NB4 (cell line): ENCODE data around the gene PPP1R14C.

Experiments used
- POLR2A ChIP-seq: IDR thresholded peaks from 2 replicates; pipeline ENCODE4 v1.6.1; 2011; ENCODE audit warnings: mild to moderate bottlenecking; ENCODE audit not compliant: insufficient read length; ENCODE audit errors: extremely low read depth
- TF ChIP-seq, protein P1 (sequence below): IDR thresholded peaks from one replicate; pipeline ENCODE4 v1.5.1; 2012; ENCODE audit warnings: low read depth, low read length
- TF ChIP-seq, protein P2 (sequence below): IDR thresholded peaks from 2 replicates; pipeline ENCODE4 v1.6.1; 2011; ENCODE audit warnings: low read depth, low read length

DNA sequence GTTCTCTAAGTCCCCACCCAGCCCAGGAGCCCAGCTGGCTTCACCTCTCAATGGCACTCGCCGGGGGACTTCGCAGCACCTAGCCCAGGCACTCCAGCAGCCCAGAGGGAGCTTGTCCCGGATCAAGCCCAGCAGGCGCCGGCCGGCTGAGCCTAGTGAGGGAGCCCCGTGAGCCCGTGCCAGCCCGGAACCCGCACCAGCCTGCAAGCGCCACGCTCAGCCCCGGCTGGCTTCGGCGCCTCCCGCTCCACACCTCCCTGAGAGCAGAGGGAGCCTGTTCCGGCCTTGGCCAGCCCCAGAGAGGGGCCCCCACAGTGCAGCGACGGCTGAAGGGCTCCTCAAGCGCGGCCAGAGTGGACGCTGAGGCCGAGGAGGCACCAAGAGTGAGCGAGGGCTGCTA is 27.1 kb upstream of the PPP1R14C start:
- TF ChIP-seq, protein P1, sequence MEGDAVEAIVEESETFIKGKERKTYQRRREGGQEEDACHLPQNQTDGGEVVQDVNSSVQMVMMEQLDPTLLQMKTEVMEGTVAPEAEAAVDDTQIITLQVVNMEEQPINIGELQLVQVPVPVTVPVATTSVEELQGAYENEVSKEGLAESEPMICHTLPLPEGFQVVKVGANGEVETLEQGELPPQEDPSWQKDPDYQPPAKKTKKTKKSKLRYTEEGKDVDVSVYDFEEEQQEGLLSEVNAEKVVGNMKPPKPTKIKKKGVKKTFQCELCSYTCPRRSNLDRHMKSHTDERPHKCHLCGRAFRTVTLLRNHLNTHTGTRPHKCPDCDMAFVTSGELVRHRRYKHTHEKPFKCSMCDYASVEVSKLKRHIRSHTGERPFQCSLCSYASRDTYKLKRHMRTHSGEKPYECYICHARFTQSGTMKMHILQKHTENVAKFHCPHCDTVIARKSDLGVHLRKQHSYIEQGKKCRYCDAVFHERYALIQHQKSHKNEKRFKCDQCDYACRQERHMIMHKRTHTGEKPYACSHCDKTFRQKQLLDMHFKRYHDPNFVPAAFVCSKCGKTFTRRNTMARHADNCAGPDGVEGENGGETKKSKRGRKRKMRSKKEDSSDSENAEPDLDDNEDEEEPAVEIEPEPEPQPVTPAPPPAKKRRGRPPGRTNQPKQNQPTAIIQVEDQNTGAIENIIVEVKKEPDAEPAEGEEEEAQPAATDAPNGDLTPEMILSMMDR, result no peak
- TF ChIP-seq POLR2A, result no peak
- TF ChIP-seq, protein P2, sequence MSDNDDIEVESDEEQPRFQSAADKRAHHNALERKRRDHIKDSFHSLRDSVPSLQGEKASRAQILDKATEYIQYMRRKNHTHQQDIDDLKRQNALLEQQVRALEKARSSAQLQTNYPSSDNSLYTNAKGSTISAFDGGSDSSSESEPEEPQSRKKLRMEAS, result no peak
